Neutrophil (primary cell): Measurements from ENCODE around the gene MGARP.

Experiments used
- H3K27ac ChIP-seq: fragments of 200-600 bp; sonication (generic); 2 replicates; pipeline ENCODE4 v1.5.1; 2016; ENCODE audit warnings: mild to moderate bottlenecking, moderate library complexity
- H3K27me3 ChIP-seq: fragments of 200-600 bp; sonication (generic); 2 replicates; pipeline ENCODE4 v1.6.0; 2016; ENCODE audit warnings: mild to moderate bottlenecking
- H3K36me3 ChIP-seq: fragments of 200-600 bp; sonication (generic); 2 replicates; pipeline ENCODE4 v1.5.1; 2017
- H3K4me1 ChIP-seq, 2 experiments: fragments of 200-600 bp in 1 of 2; sonication (generic) in 1 of 2; 1 replicate in 1 of 2; 2 replicates in 1 of 2; pipeline versions ENCODE4 v1.5.1 to v1.6.1; 2013 to 2016; ENCODE audit warnings: low read depth in 1 of 2, low read length in 1 of 2, mild to moderate bottlenecking in 1 of 2, moderate library complexity in 1 of 2; ENCODE audit not compliant: control insufficient read depth in 1 of 2, insufficient read depth in 1 of 2
- H3K4me3 ChIP-seq, 2 experiments: fragments of 200-600 bp in 1 of 2; sonication (generic) in 1 of 2; 1 replicate in 1 of 2; 2 replicates in 1 of 2; pipeline ENCODE4 v1.5.1; 2013 to 2016; ENCODE audit warnings: low read depth in 1 of 2, low read length in 1 of 2, mild to moderate bottlenecking in 1 of 2, moderate library complexity in 1 of 2
- H3K9me3 ChIP-seq: fragments of 200-600 bp; sonication (generic); 2 replicates; pipeline ENCODE4 v1.5.1; 2016
- CTCF ChIP-seq: fragments of 200-600 bp; sonication (generic); IDR thresholded peaks from 2 replicates; pipeline ENCODE4 v1.5.1; 2016; ENCODE audit warnings: antibody characterized with exemption

Gene MGARP

DNA sequence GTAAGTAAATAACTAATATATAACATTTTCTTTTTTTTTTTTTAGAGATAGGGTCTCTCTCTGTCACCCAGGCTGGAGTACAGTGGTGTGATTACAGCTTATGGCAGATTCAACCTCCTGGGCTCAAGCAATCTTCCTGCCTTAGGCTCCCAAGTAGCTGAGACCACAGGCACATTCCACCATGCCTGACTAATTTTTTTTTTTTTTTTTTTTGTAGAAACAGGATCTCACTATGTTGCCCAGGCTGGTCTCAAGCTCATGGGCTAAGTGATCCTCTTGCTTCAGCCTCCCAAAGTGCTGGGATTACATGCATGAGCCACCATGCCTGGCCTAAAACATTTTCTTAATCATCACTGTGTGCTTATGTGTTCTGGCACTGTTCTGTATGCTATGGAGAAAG, 32.8 kb downstream of the MGARP start:
- Histone ChIP-seq H3K36me3 (no peaks in the 10 kb centered on the region), H3K9me3 (no peaks in the 10 kb centered on the region), H3K4me1 (no peaks in the 10 kb centered on the region), H3K27ac (no peak overlapping the region), H3K27me3 (no peaks in the 10 kb centered on the region), H3K4me3 (no peak overlapping the region)
- TF ChIP-seq CTCF: no peak

- Histone ChIP-seq H3K27me3 (no peaks in the 10 kb centered on the region), H3K4me1 (no peaks in the 10 kb centered on the region), H3K4me3 (no peak overlapping the region), H3K36me3 (no peaks in the 10 kb centered on the region), H3K9me3 (no peaks in the 10 kb centered on the region), H3K27ac (no peak overlapping the region)
- TF ChIP-seq CTCF: no peak
Measured at GRCh38 chr4:139246166-139246565, 33.9 kb downstream of the MGARP start.

DNA sequence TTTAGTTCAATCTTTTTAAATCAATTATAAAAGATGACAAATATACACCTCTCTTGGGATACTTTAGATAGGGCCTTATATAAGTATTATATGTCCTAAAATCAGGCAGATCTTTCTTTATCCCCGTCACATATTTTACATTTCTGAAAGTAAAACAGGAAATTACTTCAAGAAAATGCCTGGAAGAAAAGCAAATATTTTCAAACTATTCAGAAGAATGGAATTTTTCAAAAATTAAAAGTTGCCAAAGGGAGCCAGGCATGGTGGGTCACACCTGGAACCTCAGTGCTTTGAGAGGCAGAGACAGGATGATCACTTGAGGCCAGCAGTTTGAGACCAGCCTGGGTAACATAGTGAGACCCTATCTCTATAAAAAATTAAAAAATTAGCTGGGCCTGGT, 34.4 kb downstream of the MGARP start:
- H3K27me3 ChIP-seq: no peaks in the 10 kb centered on the region
- no peak overlapping the region for H3K4me3 ChIP-seq
- H3K4me1 ChIP-seq: no peaks in the 10 kb centered on the region
- TF ChIP-seq CTCF: no peak
- H3K27ac ChIP-seq: no peak overlapping the region
- H3K9me3 ChIP-seq: no peaks in the 10 kb centered on the region
- no peaks in the 10 kb centered on the region for H3K36me3 ChIP-seq

- no peak overlapping the region for H3K27ac ChIP-seq
- H3K36me3 ChIP-seq: no peaks in the 10 kb centered on the region
- peaks cover 15 to 16% of the 10 kb centered on the region in 2 experiments for H3K4me1 ChIP-seq
- H3K27me3 ChIP-seq: no peaks in the 10 kb centered on the region
- no peaks in the 10 kb centered on the region for H3K9me3 ChIP-seq
- no peak for TF ChIP-seq CTCF
- H3K4me3 ChIP-seq: no peak overlapping the region
Measured at GRCh38 chr4:139243448-139244365, 36.3 kb downstream of the MGARP start.

DNA sequence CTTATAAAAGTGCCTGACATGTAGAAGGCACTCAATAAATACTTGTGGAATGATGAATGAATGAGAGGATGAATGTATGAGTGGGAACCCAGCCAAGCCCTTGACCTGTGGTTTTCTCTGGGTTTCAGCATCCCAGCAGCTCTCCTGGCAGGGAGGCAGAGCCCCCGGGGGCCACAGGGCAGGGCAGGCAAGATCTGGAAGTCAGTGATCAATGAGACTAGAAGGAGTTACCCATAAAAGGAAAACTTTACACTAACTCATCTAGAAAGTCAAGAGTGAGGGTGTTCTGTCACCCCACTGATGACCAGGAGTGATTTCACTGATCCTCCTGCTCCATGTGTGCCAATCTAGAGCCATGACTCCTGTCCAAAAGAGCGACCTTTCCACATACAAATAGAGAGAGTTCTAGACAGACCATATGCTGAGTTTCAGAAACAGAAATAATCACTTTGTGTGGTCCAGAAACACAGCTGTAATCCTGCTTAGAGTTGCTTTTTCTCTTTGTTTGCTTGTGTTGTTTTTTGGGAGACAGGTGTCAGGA, 37.4 kb downstream of the MGARP start:
- Histone ChIP-seq H3K27me3 (no peaks in the 10 kb centered on the region), H3K27ac (no peak overlapping the region), H3K4me1 (peaks cover 25 to 27% of the 10 kb centered on the region in 2 experiments), H3K4me3 (no peak overlapping the region), H3K9me3 (no peaks in the 10 kb centered on the region), H3K36me3 (no peaks in the 10 kb centered on the region)
- no peak for TF ChIP-seq CTCF
